Epithelial cell of proximal tubule (primary cell): Measurements from ENCODE around the gene IRAK4. TPM values are rescaled to one million over a fixed set of nuclear protein-coding genes. Genes with fewer than 3 reads are reported as not detected.

Experiments
- DNase-seq: peaks from one replicate; pipeline ENCODE4 v3.0.0-alpha.2; 2011; ENCODE audit warnings: low read depth
- H3K4me3 ChIP-seq: 2 replicates; pipeline ENCODE4 v1.5.1; 2011; ENCODE audit warnings: low read depth, mild to moderate bottlenecking, low read length
- CTCF ChIP-seq: conservative IDR thresholded peaks from 2 replicates; pipeline ENCODE4 v1.5.1; 2012; ENCODE audit warnings: low read depth, mild to moderate bottlenecking, low read length
- total RNA-seq: library from RNA; depleted of rRNA; stranded (reverse); fragments of >200 nt; gene quantifications from 2 replicates; pipeline ENCODE4 v1.2.3, GENCODE V29; 2015

The IRAK4 gene
- total RNA-seq, 1 donor from 2014 or later, result 9.7 TPM

- no peak overlapping the region for H3K4me3 ChIP-seq
- no peak for TF ChIP-seq CTCF
- DNase-seq, result no peak
Measured at GRCh38 chr12:43812057-43812456, 53.3 kb downstream of the IRAK4 start.

GRCh38 chr12:43812926-43813325, 54.2 kb downstream of the IRAK4 start:
- no peak overlapping the region for H3K4me3 ChIP-seq
- DNase-seq, result no peak
- no peak for TF ChIP-seq CTCF

GRCh38 chr12:43815416-43815815, 56.7 kb downstream of the IRAK4 start:
- H3K4me3 ChIP-seq, result no peak overlapping the region
- no peak for DNase-seq
- TF ChIP-seq CTCF, result no peak

GRCh38 chr12:43816168-43816567, 57.4 kb downstream of the IRAK4 start:
- DNase-seq, result no peak
- no peak overlapping the region for H3K4me3 ChIP-seq
- TF ChIP-seq CTCF, result no peak

- H3K4me3 ChIP-seq, result no peak overlapping the region
- no peak for DNase-seq
- TF ChIP-seq CTCF, result no peak
Measured at GRCh38 chr12:43824207-43824775, 65.5 kb downstream of the IRAK4 start.

- TF ChIP-seq CTCF, result no peak
- no peak overlapping the region for H3K4me3 ChIP-seq
- DNase-seq, result peak; percentile 77
Measured at GRCh38 chr12:43826681-43827080, 67.9 kb downstream of the IRAK4 start.

- no peak for DNase-seq
- H3K4me3 ChIP-seq, result no peak overlapping the region
- no peak for TF ChIP-seq CTCF
Measured at GRCh38 chr12:43827093-43827492, 68.3 kb downstream of the IRAK4 start.
